ENCODE measurements around the gene FLT3LG. TPM values are rescaled to one million over a fixed set of nuclear protein-coding genes. Genes with fewer than 3 reads are reported as not detected.

FLT3LG gene
- total RNA-seq, 1 donor from 2014 or later, result 1.0 TPM

DNA sequence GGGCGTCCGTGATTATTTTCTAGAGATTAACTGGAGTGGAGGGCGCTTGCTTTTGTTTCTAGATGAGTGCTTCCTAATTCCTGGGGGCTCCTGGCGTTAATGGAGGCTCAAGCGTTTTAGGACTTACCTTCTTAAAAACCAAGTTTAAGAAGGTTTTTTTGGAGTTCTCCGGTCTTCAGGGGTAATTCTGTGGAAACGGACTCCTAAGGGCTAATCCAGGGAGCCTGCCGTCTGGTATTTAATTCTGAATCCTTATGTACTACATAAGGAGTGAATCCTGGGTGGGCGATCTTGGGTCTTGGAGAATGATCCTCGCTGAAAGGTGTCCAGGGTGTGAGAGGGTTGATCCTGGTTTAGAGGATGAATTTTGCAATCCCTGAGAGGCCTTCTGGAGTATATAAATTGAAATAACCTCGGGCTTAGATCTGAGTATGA is 22.6 kb downstream of the FLT3LG start:
- Mint-ChIP-seq H3K27me3 (ENCODE audit: low read depth) (peaks cover 15% of the 10 kb centered on the region), H3K27ac (ENCODE audit: unreplicated experiment) (peak overlapping the region; percentile 98), H3K4me1 (peaks cover 45% of the 10 kb centered on the region), H3K9me3 (no peaks in the 10 kb centered on the region), H3K4me3 (peak overlapping the region; percentile 96), H3K36me3 (ENCODE audit: low read depth) (peaks cover 34% of the 10 kb centered on the region)
- DNase-seq (ENCODE audit: low read depth, low spot score), result no peak
- TF ChIP-seq CTCF (conservative IDR thresholded peaks at IDR 0.05), result no peak

GRCh38 chr19:49497047-49497788 is 23.2 kb downstream of the FLT3LG start:
- Mint-ChIP-seq H3K27ac (ENCODE audit: unreplicated experiment) (peak overlapping the region; percentile 98), H3K36me3 (ENCODE audit: low read depth) (peaks cover 28% of the 10 kb centered on the region), H3K9me3 (no peaks in the 10 kb centered on the region), H3K4me3 (peak overlapping the region; percentile 96), H3K27me3 (ENCODE audit: low read depth) (peaks cover 19% of the 10 kb centered on the region), H3K4me1 (peaks cover 44% of the 10 kb centered on the region)
- TF ChIP-seq CTCF (conservative IDR thresholded peaks at IDR 0.05), result no peak
- no peak for DNase-seq (ENCODE audit: low read depth, low spot score)

- H3K27me3 Mint-ChIP-seq (ENCODE audit: low read depth), result peaks cover 18% of the 10 kb centered on the region
- H3K4me1 Mint-ChIP-seq, result peaks cover 39% of the 10 kb centered on the region
- peak overlapping the region; percentile 96 for H3K4me3 Mint-ChIP-seq
- DNase-seq (ENCODE audit: low read depth, low spot score), result no peak
- no peaks in the 10 kb centered on the region for H3K9me3 Mint-ChIP-seq
- peaks cover 23% of the 10 kb centered on the region for H3K36me3 Mint-ChIP-seq (ENCODE audit: low read depth)
- H3K27ac Mint-ChIP-seq (ENCODE audit: unreplicated experiment), result no peak overlapping the region
- TF ChIP-seq CTCF (conservative IDR thresholded peaks at IDR 0.05), result no peak
These were observed 23.7 kb downstream of the FLT3LG start for GRCh38 chr19:49497789-49498103.

DNA sequence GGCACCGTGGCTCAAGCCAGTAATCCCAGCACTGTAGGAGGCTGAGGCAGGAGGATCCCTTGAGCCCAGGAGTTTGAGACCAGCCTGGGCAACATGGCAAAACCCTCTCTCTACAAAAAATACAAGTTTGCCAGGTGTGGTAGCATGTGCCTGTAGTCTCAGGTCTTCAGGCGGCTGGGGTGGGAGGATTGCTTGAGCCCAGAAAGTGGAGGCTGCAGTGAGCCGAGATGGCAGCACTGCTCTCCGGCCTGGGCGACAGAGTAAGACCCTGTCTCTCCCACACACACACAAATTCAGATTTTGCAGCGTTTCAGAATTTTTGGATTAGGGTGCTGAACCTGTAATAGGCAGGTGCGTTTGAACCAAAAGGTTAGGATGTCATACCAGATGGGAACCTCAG is 24.5 kb downstream of the FLT3LG start:
- DNase-seq (ENCODE audit: low read depth, low spot score), result no peak
- peaks cover 14% of the 10 kb centered on the region for H3K27me3 Mint-ChIP-seq (ENCODE audit: low read depth)
- peaks cover 19% of the 10 kb centered on the region for H3K36me3 Mint-ChIP-seq (ENCODE audit: low read depth)
- no peaks in the 10 kb centered on the region for H3K9me3 Mint-ChIP-seq
- no peak for TF ChIP-seq CTCF (conservative IDR thresholded peaks at IDR 0.05)
- H3K4me3 Mint-ChIP-seq, result peak overlapping the region; percentile 96
- peaks cover 42% of the 10 kb centered on the region for H3K4me1 Mint-ChIP-seq
- no peak overlapping the region for H3K27ac Mint-ChIP-seq (ENCODE audit: unreplicated experiment)

GRCh38 chr19:49499030-49499670 is 25.1 kb downstream of the FLT3LG start:
- no peak for TF ChIP-seq CTCF (conservative IDR thresholded peaks at IDR 0.05)
- no peak for DNase-seq (ENCODE audit: low read depth, low spot score)
- peaks cover 19% of the 10 kb centered on the region for H3K36me3 Mint-ChIP-seq (ENCODE audit: low read depth)
- H3K4me3 Mint-ChIP-seq, result peak overlapping the region; percentile 96
- no peak overlapping the region for H3K27ac Mint-ChIP-seq (ENCODE audit: unreplicated experiment)
- peaks cover 14% of the 10 kb centered on the region for H3K27me3 Mint-ChIP-seq (ENCODE audit: low read depth)
- no peaks in the 10 kb centered on the region for H3K9me3 Mint-ChIP-seq
- peaks cover 43% of the 10 kb centered on the region for H3K4me1 Mint-ChIP-seq

Data from neural crest cell (in vitro differentiated cells).